Measurements from ENCODE around the gene VMP1.

VMP1 gene

DNA sequence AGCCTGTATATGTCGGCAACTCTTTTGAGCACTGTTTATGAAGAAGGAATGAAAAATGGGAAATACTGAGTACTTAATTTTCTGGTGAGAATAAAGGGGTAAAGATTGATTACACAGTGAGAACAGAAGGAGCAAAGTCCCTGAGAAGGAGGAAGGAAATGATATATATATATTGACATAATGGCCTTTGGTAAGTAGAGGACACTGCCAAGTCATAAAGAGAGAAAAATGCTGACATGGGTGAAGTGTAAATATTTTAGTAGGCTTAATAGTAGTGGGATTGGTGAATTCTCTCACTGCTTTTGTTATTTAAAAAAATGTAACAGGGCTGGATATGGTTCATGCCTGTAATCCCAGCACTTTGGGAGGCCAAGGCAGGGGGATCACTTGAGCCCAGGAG lies 16.2 kb downstream of the VMP1 start:
- no peaks in the 10 kb centered on the region for H3K36me3 ChIP-seq (ENCODE audit: control insufficient read depth in 2 of 2, insufficient read depth in 1 of 2, low read length in 2 of 2)
- no peaks in the 10 kb centered on the region for H3K9me3 ChIP-seq (ENCODE audit: control insufficient read depth, insufficient read depth, low read depth, low read length)
- ChIA-PET POLR2A (no interaction called here), CTCF (interaction anchor here (0.7 kb wide), 1 partner anchor 130 kb away, joined by 3 read pairs; no protein-coding TSS in a partner anchor)
- TF ChIP-seq ZNF677 (tag by site-specific recombination; IDR thresholded peaks at IDR 0.05): no peak
- no peak for TF ChIP-seq ZNF223 (tag by site-specific recombination; IDR thresholded peaks at IDR 0.05)
- no peak for TF ChIP-seq ZBTB7A (tag by site-specific recombination; IDR thresholded peaks at IDR 0.05; ENCODE audit: low read depth)
- TF ChIP-seq ZNF248 (tag by site-specific recombination; IDR thresholded peaks at IDR 0.05): no peak
- TF ChIP-seq, protein P1, sequence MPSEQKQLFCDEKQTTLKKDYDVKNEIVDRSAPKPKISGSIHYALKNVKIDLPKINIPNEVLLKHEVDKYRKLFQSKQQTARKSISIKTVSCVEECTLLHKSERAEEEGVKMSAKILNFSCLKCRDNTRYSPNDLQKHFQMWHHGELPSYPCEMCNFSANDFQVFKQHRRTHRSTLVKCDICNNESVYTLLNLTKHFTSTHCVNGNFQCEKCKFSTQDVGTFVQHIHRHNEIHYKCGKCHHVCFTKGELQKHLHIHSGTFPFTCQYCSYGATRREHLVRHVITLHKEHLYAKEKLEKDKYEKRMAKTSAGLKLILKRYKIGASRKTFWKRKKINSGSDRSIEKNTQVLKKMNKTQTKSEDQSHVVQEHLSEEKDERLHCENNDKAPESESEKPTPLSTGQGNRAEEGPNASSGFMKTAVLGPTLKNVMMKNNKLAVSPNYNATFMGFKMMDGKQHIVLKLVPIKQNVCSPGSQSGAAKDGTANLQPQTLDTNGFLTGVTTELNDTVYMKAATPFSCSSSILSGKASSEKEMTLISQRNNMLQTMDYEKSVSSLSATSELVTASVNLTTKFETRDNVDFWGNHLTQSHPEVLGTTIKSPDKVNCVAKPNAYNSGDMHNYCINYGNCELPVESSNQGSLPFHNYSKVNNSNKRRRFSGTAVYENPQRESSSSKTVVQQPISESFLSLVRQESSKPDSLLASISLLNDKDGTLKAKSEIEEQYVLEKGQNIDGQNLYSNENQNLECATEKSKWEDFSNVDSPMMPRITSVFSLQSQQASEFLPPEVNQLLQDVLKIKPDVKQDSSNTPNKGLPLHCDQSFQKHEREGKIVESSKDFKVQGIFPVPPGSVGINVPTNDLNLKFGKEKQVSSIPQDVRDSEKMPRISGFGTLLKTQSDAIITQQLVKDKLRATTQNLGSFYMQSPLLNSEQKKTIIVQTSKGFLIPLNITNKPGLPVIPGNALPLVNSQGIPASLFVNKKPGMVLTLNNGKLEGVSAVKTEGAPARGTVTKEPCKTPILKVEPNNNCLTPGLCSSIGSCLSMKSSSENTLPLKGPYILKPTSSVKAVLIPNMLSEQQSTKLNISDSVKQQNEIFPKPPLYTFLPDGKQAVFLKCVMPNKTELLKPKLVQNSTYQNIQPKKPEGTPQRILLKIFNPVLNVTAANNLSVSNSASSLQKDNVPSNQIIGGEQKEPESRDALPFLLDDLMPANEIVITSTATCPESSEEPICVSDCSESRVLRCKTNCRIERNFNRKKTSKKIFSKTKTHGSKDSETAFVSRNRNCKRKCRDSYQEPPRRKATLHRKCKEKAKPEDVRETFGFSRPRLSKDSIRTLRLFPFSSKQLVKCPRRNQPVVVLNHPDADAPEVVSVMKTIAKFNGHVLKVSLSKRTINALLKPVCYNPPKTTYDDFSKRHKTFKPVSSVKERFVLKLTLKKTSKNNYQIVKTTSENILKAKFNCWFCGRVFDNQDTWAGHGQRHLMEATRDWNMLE (tag by site-specific recombination; conservative IDR thresholded peaks at IDR 0.05; ENCODE audit: low read depth): no peak
- TF ChIP-seq ZNF324 (tag by site-specific recombination; IDR thresholded peaks at IDR 0.05): no peak
- no peak overlapping the region for H3K4me3 ChIP-seq (ENCODE audit: low read depth, low read length)
- peaks cover 10% of the 10 kb centered on the region for H3K4me1 ChIP-seq (ENCODE audit: control insufficient read depth, insufficient read depth, low read length)
- no peak overlapping the region for H3K27ac ChIP-seq (ENCODE audit: extremely low read depth, low read depth, low read length)

DNA sequence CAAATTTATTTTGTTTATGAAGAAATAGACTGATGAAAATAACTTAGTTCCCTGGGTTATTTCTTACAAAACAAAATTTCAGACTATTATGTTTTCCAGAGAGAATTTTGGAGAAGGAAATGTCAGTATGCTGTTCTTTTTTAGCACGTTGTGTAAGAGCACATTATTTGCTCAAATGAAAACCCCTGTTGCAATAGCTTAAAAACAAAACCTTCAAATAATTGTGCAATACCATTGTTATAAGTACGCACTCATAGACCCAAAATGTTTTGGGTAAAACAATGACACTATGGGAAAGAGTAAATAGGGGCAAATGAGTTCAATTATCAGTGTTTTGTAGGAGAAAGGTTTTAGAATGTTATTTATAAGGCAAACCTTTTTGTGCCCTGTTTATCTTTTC lies 18.2 kb downstream of the VMP1 start:
- Histone ChIP-seq H3K27ac (ENCODE audit: extremely low read depth, low read depth, low read length) (no peak overlapping the region), H3K4me1 (ENCODE audit: control insufficient read depth, insufficient read depth, low read length) (peaks cover 10% of the 10 kb centered on the region), H3K4me3 (ENCODE audit: low read depth, low read length) (no peak overlapping the region), H3K36me3 (ENCODE audit: control insufficient read depth in 2 of 2, insufficient read depth in 1 of 2, low read length in 2 of 2) (no peaks in the 10 kb centered on the region; a peak in 1 of 3 replicates), H3K9me3 (ENCODE audit: control insufficient read depth, insufficient read depth, low read depth, low read length) (no peaks in the 10 kb centered on the region)
- ChIA-PET CTCF (interaction anchor here (1.2 kb wide), 1 partner anchor 16 kb away, joined by 3 read pairs; no protein-coding TSS in a partner anchor), POLR2A (interaction anchor here (1.0 kb wide), 1 partner anchor 18 kb away, joined by 5 read pairs; the partner anchor contains the start of genes PTRH2 and VMP1)
- TF ChIP-seq, protein P2, sequence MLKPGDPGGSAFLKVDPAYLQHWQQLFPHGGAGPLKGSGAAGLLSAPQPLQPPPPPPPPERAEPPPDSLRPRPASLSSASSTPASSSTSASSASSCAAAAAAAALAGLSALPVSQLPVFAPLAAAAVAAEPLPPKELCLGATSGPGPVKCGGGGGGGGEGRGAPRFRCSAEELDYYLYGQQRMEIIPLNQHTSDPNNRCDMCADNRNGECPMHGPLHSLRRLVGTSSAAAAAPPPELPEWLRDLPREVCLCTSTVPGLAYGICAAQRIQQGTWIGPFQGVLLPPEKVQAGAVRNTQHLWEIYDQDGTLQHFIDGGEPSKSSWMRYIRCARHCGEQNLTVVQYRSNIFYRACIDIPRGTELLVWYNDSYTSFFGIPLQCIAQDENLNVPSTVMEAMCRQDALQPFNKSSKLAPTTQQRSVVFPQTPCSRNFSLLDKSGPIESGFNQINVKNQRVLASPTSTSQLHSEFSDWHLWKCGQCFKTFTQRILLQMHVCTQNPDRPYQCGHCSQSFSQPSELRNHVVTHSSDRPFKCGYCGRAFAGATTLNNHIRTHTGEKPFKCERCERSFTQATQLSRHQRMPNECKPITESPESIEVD (tag by site-specific recombination; IDR thresholded peaks at IDR 0.05): peak; percentile 16; the same call in 1 of the 2 replicates
- TF ChIP-seq, protein P3, sequence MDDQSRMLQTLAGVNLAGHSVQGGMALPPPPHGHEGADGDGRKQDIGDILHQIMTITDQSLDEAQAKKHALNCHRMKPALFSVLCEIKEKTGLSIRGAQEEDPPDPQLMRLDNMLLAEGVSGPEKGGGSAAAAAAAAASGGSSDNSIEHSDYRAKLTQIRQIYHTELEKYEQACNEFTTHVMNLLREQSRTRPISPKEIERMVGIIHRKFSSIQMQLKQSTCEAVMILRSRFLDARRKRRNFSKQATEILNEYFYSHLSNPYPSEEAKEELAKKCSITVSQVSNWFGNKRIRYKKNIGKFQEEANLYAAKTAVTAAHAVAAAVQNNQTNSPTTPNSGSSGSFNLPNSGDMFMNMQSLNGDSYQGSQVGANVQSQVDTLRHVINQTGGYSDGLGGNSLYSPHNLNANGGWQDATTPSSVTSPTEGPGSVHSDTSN (CRISPR knock-in tag; IDR thresholded peaks at IDR 0.05): no peak

DNA sequence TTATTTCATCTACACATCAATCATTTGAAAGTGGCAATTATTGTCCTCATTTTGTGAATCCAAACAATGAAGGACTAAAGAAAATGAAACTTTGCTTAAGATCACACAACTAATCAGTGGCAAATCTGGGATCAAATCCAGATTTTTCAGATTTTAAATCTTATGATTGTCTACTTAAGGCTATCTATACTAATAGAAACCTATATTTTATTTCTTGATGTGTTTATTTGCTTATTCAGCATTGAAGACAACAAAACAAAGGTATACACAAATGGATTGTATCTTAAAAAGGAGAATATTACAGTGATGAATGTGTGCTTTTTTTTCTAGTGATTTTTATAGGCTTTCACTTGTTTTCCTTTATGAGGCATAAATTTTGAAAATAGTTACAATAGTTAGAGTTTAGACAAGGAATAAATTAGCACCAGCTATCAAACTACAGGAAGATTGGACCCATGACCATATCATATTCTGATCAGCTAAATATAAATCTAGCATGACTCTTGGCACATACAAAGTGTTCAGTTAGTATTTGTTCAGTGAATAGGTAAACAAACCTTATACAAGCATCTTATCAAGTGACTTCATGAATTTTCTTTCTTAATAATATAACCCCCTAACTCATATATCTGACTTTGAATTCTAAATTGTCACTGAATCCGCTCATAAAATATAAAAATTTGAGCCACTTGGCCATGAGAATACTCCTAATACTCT lies 20.5 kb downstream of the VMP1 start:
- TF ChIP-seq ZNF324 (tag by site-specific recombination; IDR thresholded peaks at IDR 0.05): no peak
- TF ChIP-seq, protein P2 (tag by site-specific recombination; IDR thresholded peaks at IDR 0.05): peak; percentile 62; the same call in 1 of the 2 replicates
- 0 out of 2 replicates have a peak, but pooled peaks have one; percentile 19 for TF ChIP-seq PRDM1 (tag by site-specific recombination; IDR thresholded peaks at IDR 0.05)
- TF ChIP-seq ZNF501 (tag by site-specific recombination; IDR thresholded peaks at IDR 0.05): no peak
- H3K4me1 ChIP-seq (ENCODE audit: control insufficient read depth, insufficient read depth, low read length): peaks cover 16% of the 10 kb centered on the region
- H3K36me3 ChIP-seq (ENCODE audit: control insufficient read depth in 2 of 2, insufficient read depth in 1 of 2, low read length in 2 of 2): peaks cover 0 to 7% of the 10 kb centered on the region in 2 experiments; a peak in 2 of 3 replicates
- ChIA-PET CTCF (no interaction called here), POLR2A (no interaction called here)
- no peaks in the 10 kb centered on the region for H3K9me3 ChIP-seq (ENCODE audit: control insufficient read depth, insufficient read depth, low read depth, low read length)
- no peak overlapping the region for H3K4me3 ChIP-seq (ENCODE audit: low read depth, low read length)
- H3K27ac ChIP-seq (ENCODE audit: extremely low read depth, low read depth, low read length): no peak overlapping the region
